B cell (primary cell): ENCODE data around the gene RABEP1.

Experiments
- EZH2 ChIP-seq: IDR thresholded peaks from 2 replicates; pipeline ENCODE4 v1.6.1; 2012; ENCODE audit warnings: borderline replicate concordance, low read depth, mild to moderate bottlenecking, moderate library complexity, low read length; ENCODE audit not compliant: insufficient read depth, poor library complexity, severe bottlenecking
- TF ChIP-seq, protein P1 (sequence below): fragments of 200-600 bp; IDR thresholded peaks from one replicate; pipeline ENCODE4 v1.8.0; 2022; ENCODE audit warnings: antibody characterized with exemption, mild to moderate bottlenecking

DNA sequence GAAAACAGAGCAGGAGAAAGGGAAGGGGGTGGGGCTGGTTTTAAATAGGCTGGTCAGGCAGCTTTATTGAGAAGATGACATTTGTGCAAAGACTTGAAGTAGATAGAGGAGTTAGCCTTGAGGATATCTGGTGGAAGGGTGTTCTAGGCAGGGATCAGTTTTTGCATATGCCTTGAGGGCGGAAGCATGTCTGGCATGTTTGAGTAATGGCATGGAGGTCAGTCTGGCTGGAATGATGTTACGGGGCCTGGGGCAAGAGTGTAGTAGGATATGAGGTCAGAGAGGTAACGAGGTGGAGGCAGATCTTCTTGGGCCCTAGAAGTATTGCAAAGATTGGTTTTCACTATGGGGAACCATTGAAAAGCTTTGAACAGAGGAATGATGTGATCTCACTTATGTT, 4.8 kb downstream of the RABEP1 start:
- no peak for TF ChIP-seq EZH2
- TF ChIP-seq, protein P1, sequence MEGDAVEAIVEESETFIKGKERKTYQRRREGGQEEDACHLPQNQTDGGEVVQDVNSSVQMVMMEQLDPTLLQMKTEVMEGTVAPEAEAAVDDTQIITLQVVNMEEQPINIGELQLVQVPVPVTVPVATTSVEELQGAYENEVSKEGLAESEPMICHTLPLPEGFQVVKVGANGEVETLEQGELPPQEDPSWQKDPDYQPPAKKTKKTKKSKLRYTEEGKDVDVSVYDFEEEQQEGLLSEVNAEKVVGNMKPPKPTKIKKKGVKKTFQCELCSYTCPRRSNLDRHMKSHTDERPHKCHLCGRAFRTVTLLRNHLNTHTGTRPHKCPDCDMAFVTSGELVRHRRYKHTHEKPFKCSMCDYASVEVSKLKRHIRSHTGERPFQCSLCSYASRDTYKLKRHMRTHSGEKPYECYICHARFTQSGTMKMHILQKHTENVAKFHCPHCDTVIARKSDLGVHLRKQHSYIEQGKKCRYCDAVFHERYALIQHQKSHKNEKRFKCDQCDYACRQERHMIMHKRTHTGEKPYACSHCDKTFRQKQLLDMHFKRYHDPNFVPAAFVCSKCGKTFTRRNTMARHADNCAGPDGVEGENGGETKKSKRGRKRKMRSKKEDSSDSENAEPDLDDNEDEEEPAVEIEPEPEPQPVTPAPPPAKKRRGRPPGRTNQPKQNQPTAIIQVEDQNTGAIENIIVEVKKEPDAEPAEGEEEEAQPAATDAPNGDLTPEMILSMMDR = no peak
